Endodermal cell (in vitro differentiated cells): Measurements from ENCODE around the gene OTOP3. TPM values are rescaled to one million over a fixed set of nuclear protein-coding genes. Genes with fewer than 3 reads are reported as not detected.

Source experiments
- DNase-seq: peaks from one replicate; pipeline ENCODE4 v3.0.0-alpha.2; 2017
- H3K27ac ChIP-seq: 2 replicates; pipeline ENCODE4 v1.5.1; 2013; ENCODE audit warnings: mild to moderate bottlenecking, low read depth, low read length, moderate library complexity
- H3K27me3 ChIP-seq: 2 replicates; pipeline ENCODE4 v1.6.1; 2013; ENCODE audit warnings: mild to moderate bottlenecking, low read length, moderate library complexity; ENCODE audit not compliant: insufficient read depth, control insufficient read depth, poor library complexity, severe bottlenecking
- H3K36me3 ChIP-seq: 2 replicates; pipeline ENCODE4 v1.7.0; 2013; ENCODE audit warnings: mild to moderate bottlenecking, low read length, moderate library complexity; ENCODE audit not compliant: control insufficient read depth, insufficient read depth
- H3K4me1 ChIP-seq: one replicate; pipeline ENCODE4 v1.7.0; 2013; ENCODE audit warnings: low read length; ENCODE audit not compliant: control insufficient read depth, insufficient read depth
- H3K4me3 ChIP-seq: 2 replicates; pipeline ENCODE4 v1.5.1; 2013; ENCODE audit warnings: mild to moderate bottlenecking, low read length, moderate library complexity
- H3K9ac ChIP-seq: 2 replicates; pipeline ENCODE4 v1.6.1; 2013; ENCODE audit warnings: mild to moderate bottlenecking, low read length, moderate library complexity; ENCODE audit not compliant: poor library complexity, severe bottlenecking; ENCODE audit errors: extremely low read depth
- H3K9me3 ChIP-seq: 2 replicates; pipeline ENCODE4 v1.6.1; 2013; ENCODE audit warnings: mild to moderate bottlenecking, low read length, moderate library complexity; ENCODE audit not compliant: control insufficient read depth
- H3K27ac Mint-ChIP-seq: 2 replicates; pipeline ENCODE4 v1.8.0; 2020; ENCODE audit warnings: mixed read lengths
- H3K27me3 Mint-ChIP-seq: 2 replicates; pipeline ENCODE4 v1.8.0; 2021; ENCODE audit warnings: mild to moderate bottlenecking, mixed read lengths; ENCODE audit not compliant: insufficient read depth
- H3K36me3 Mint-ChIP-seq: 2 replicates; pipeline ENCODE4 v1.8.0; 2020; ENCODE audit warnings: low read depth, mixed read lengths
- H3K4me1 Mint-ChIP-seq: 2 replicates; pipeline ENCODE4 v1.8.0; 2020; ENCODE audit warnings: mixed read lengths
- H3K4me3 Mint-ChIP-seq: 2 replicates; pipeline ENCODE4 v1.8.0; 2020; ENCODE audit warnings: mild to moderate bottlenecking, moderate library complexity, mixed read lengths
- H3K9me3 Mint-ChIP-seq: 2 replicates; pipeline ENCODE4 v1.8.0; 2020; ENCODE audit warnings: mild to moderate bottlenecking, mixed read lengths
- CTCF ChIP-seq: fragments of 200-600 bp; sonication (generic); conservative IDR thresholded peaks from 2 replicates; pipeline ENCODE4 v1.5.0; 2021; ENCODE audit warnings: antibody characterized with exemption, mild to moderate bottlenecking
- WGBS, 2 experiments: methylation state at CpG; one replicate each; pipeline versions ENCODE4 v1.1.5 to v1.1.7; 2013; ENCODE audit warnings: missing lambda C conversion rate in 2 of 2, mixed read lengths in 1 of 2; ENCODE audit not compliant: insufficient coverage in 1 of 2, insufficient read length in 1 of 2; 5-methylcytosine and 5-hydroxymethylcytosine counted together
- total RNA-seq, 2 donors: library from RNA; stranded (reverse); fragmentation: NEBNext Ultra II Directional in 1 of 2; extraction: Animal tissue kit (Norgen Biotek cat#: 25700) in 1 of 2; gene quantifications; 2 replicates in 1 of 2; 3 replicates in 1 of 2; pipeline ENCODE4 v1.2.1, GENCODE V29; 2021

OTOP3 gene
- total RNA-seq, 2 donors from 2014 or later = not detected

DNA sequence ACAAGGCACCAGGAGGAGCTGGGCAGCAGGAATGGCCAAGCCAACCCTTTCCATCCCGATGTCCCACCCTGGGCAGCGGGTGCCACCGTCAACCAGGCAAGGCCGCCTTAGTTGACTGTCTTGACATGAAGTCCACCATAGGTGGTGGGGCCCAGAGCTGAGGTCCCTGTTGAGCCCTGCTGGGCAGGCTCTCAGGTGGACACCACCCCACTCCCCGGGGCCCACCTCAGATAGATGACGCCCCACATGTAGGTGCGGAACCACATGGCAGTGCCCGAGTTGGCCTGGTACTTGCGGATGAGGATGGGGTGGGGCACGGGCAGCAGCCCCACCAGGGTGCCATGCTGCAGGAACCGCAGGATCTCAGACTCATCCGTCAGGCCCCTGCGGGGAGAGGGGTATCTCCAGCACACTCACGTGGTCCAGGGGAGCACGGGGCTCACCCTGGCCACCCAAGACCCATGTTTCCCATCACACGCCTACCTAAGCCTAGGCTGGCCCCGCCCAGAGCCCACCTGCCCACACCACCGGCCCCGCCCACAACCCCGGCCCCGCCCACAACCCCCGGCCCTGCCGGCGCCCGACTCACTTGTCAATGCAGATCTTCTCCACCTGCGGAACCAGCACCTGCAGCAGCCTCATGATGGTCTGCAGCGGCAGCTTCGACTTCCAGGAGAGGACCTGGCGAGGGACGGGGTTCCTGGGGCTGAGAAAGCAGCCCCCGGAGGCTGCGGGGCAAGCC, 16.2 kb downstream of the OTOP3 start:
- peak; percentile 91 for DNase-seq
- Histone ChIP-seq H3K9me3 (no peaks in the 10 kb centered on the region), H3K4me3 (no peak overlapping the region), H3K36me3 (no peaks in the 10 kb centered on the region), H3K27me3 (peaks cover 9% of the 10 kb centered on the region), H3K9ac (no peak overlapping the region), H3K4me1 (no peaks in the 10 kb centered on the region), H3K27ac (no peak overlapping the region)
- no peaks in the 10 kb centered on the region for H3K4me1 Mint-ChIP-seq
- 86 to 90% methylated on average over 22 to 32 of the region's 32 CpGs for WGBS, 2 experiments
- H3K27ac Mint-ChIP-seq = no peak overlapping the region
- no peak overlapping the region for H3K4me3 Mint-ChIP-seq
- H3K36me3 Mint-ChIP-seq = no peaks in the 10 kb centered on the region
- no peak for TF ChIP-seq CTCF
- no peaks in the 10 kb centered on the region for H3K9me3 Mint-ChIP-seq
- H3K27me3 Mint-ChIP-seq = peaks cover 30% of the 10 kb centered on the region

DNA sequence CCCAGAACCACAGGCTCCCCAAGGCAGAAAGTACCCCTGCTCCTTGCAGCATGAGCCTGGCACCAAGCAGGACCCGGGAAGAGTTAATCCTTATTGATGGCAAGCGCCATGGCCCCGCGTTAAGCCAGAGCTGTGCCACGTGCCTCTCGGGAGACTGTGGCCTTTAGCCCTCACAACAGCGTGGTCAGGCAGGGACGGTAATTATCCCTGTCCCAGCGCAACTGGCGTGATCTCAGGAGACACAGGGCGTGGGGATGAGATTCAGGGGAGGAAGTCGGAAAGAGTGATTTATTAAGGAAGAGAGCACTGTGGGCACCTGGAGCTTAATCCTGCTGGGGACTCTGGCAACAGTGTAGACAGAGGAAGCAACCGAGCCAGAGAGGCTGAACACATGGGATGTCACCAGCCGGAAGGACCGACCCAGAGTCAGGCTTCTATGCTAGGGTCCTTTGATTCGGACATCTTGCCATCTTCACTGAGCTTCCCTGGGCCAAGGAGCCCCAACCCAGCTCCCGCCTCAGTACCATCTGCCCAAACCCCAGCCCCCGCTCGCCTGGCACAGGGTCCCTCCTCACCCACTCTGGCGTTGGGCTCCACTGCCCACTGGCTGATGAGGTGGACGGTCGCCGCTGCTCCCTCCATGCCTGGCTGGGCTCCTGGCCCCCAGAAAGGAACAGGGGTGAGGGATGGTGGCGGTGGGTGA, 16.9 kb downstream of the OTOP3 start:
- Histone ChIP-seq H3K36me3 (no peaks in the 10 kb centered on the region), H3K9me3 (no peaks in the 10 kb centered on the region), H3K4me1 (no peaks in the 10 kb centered on the region), H3K9ac (no peak overlapping the region), H3K4me3 (no peak overlapping the region), H3K27me3 (peaks cover 3% of the 10 kb centered on the region), H3K27ac (no peak overlapping the region)
- no peak for TF ChIP-seq CTCF
- Mint-ChIP-seq H3K36me3 (no peaks in the 10 kb centered on the region), H3K4me1 (no peaks in the 10 kb centered on the region), H3K27ac (no peak overlapping the region), H3K9me3 (no peaks in the 10 kb centered on the region), H3K4me3 (no peak overlapping the region), H3K27me3 (peaks cover 30% of the 10 kb centered on the region)
- DNase-seq = no peak
- 91 to 92% methylated on average over 20 to 24 of the region's 24 CpGs for WGBS, 2 experiments

GRCh38 chr17:74953134-74953687, 17.5 kb downstream of the OTOP3 start:
- no peaks in the 10 kb centered on the region for H3K36me3 ChIP-seq
- no peak overlapping the region for H3K27ac ChIP-seq
- DNase-seq = no peak
- 90 to 97% methylated on average over 6 to 11 of the region's 11 CpGs for WGBS, 2 experiments
- H3K4me1 ChIP-seq = no peaks in the 10 kb centered on the region
- TF ChIP-seq CTCF = no peak
- Mint-ChIP-seq H3K9me3 (no peaks in the 10 kb centered on the region), H3K4me3 (no peak overlapping the region), H3K36me3 (no peaks in the 10 kb centered on the region), H3K4me1 (no peaks in the 10 kb centered on the region), H3K27ac (no peak overlapping the region), H3K27me3 (peaks cover 29% of the 10 kb centered on the region)
- H3K27me3 ChIP-seq = peaks cover 2% of the 10 kb centered on the region
- no peak overlapping the region for H3K9ac ChIP-seq
- no peak overlapping the region for H3K4me3 ChIP-seq
- H3K9me3 ChIP-seq = no peaks in the 10 kb centered on the region
